GM13977 (cell line): ENCODE measurements around the gene WDTC1.

Experiments used
- DNase-seq: peaks from one replicate; pipeline ENCODE4 v3.0.0; 2012; ENCODE audit warnings: low spot score
- CTCF ChIP-seq: IDR thresholded peaks from 2 replicates; pipeline ENCODE4 v1.5.1; 2012; ENCODE audit warnings: mild to moderate bottlenecking, control low read depth; ENCODE audit not compliant: insufficient read depth; ENCODE audit errors: extremely low read depth, missing control alignments
- in situ Hi-C: fragments of 300-500 bp; cut with MboI; formaldehyde crosslinking; loops from one replicate; pipeline ENCODE4 v1.12.0; 2022; ENCODE audit warnings: low sequenced_read_pairs, low pct_unique_long_range_greater_than_20kb, mixed read lengths, inconsistent platforms; ENCODE audit not compliant: unreplicated experiment

Gene WDTC1

GRCh38 chr1:27307874-27308598 lies 73.6 kb downstream of the WDTC1 start:
- in situ Hi-C loops, result no loop called here
- no peak for DNase-seq
- TF ChIP-seq CTCF, result no peak

DNA sequence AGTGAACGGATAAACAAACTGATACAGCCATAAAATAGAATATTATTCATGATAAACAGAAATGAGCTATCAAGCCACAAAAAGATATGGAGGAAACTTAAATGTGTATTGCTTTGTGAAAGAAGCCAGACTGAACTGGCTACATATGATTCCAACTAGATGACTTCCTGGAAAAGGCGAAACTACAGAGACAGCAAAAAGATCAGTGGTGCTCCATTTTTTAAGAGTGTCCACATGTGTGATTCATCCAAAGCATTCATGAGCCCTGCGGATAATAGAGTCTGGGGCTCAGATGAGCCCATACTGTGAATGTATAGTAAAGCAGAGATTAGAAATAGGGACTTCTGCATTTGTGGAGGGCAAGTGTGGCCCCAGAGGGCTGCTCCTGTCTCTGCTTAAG lies 79.7 kb downstream of the WDTC1 start:
- TF ChIP-seq CTCF, result no peak
- DNase-seq, result no peak
- in situ Hi-C loops, result loop anchor here (10.0 kb wide), 1 partner anchor 61 kb away; the partner anchor contains the start of gene FCN3

GRCh38 chr1:27314737-27315136 lies 80.3 kb downstream of the WDTC1 start:
- in situ Hi-C loops, result loop anchor here (10.0 kb wide), 1 partner anchor 60 kb away; the partner anchor contains the start of gene FCN3
- DNase-seq, result no peak
- no peak for TF ChIP-seq CTCF

GRCh38 chr1:27316860-27317259 lies 82.4 kb downstream of the WDTC1 start:
- no peak for DNase-seq
- TF ChIP-seq CTCF, result no peak
- in situ Hi-C loops, result loop anchor here (10.0 kb wide), 1 partner anchor 58 kb away; the partner anchor contains the start of gene FCN3

- in situ Hi-C loops, result loop anchor here (10.0 kb wide), 1 partner anchor 57 kb away; the partner anchor contains the start of gene FCN3
- TF ChIP-seq CTCF, result no peak
- DNase-seq, result no peak
Observed at GRCh38 chr1:27318136-27318535, 83.7 kb downstream of the WDTC1 start.

DNA sequence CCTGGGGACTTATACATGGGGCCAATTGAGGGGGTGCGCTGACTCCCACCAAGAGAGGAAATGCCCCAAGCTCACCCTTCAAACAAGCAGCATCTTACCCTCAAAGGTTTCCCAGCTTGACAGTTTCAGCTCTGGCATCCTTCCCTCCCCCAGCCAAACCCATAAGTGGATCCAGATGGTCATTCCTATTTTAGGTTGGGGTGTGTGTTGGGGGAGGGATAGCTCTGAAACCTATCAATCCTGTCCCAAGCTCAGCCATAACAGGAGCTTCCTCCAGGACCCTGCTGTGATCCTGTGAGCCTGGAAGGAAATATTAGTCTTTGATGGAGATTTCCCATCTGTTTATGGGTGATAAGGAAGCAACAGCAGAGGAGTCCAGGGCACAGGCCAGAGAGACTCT lies 84.2 kb downstream of the WDTC1 start:
- in situ Hi-C loops, result loop anchor here (10.0 kb wide), 1 partner anchor 56 kb away; the partner anchor contains the start of gene FCN3
- no peak for DNase-seq
- TF ChIP-seq CTCF, result no peak
